Esophagus mucosa (tissue), 1 donor: ENCODE results near the gene NDUFA6. TPM values are rescaled to one million over a fixed set of nuclear protein-coding genes. Genes with fewer than 3 reads are reported as not detected.

Source experiments
- ATAC-seq: fragments of 200-7000 bp; cut with Tn5 transposase; one replicate; pipeline ENCODE4 v1.9.1; 2020
- total RNA-seq: library from RNA; stranded (reverse); gene quantifications from one replicate; pipeline ENCODE4 v1.2.4, GENCODE V29; 2023
- donor health status: DM: yes; HTN: yes; CAD: no.

The NDUFA6 gene
- total RNA-seq, 1 donor from 2014 or later: 76.9 TPM

DNA sequence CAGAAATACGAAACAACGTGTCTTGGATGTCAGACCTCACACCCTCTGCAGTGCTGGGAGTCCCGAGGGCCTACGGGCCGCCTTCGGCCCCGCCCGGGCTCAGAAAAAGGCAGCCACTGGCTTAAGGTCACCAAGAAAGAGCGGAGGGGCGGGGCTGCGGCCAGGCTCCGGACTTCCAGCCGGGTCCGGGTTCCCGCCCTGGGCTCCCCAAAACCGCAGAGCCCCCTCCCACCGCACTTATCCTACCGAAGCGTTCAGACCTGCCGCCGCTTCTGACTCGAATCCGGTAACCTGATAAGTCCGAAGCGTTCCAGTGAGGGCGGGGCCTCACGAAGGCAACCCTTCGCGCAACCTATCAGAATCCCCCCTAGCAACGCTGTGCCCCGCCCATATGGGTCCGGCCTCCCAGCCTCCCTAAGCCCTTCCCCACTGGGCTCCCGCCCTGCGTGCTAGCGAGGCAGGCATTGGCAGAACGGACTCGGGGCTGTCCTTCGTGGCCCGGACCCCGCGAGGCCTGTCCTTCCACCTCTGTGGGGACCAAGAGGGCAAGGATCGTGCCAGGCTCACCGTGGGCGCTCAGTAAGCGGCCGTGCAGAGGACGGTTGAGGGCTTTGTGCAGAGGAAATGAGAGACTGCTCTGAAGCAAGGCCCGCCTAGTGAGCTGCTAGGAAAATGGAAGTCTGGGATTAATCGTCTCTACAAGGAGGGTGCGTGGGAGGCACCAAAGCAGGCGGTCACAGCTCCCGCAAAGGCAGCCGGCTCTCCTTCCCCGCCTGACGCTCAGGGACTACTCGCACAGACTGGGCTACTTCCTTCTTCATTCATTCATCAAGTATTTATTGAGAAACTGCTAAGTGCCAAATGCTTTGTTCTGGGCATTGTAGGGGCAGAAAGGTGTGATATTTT lies 19.8 kb downstream of the NDUFA6 start, which contains the start of gene NAGA:
TSS of gene NAGA (minus strand) at position 296 of the 906 bp plus-strand sequence. CDS start 515 bp downstream, outside the sequence.
- peak; percentile 93 for ATAC-seq

DNA sequence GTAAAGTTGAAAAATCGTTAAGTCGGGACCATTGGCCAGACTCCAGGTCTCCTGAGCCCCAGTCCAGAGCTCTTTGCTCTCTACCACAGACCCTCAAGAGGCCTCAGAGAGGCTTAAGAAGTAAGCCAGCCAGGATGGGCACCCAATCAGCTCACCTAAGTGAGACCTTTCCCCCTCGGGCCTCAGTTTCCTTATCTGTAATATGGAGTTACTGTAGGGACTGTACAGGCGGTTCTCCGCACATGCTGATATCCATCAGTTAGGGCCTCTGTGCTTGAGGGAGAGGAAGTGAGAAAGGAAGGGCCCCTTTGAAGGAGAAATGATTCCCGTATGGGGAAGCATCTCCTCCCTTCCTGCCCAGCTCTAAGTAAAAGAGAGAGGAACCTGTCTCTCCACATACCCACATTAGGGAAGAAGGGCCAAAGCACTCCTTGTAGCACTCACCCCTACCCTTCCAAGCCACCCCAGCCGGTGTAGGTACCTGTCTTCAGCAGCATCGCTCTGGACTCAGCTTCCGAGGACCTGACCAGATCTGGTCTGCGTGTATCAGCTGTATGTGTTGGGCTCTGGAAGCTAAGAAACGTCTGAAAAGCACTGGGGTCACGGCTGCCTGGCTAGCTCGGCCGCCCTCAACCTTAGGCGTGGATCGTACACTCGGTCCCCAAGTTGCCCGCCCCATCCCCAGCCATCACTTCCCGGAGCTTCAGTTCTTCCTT lies 20.6 kb downstream of the NDUFA6 start:
- ATAC-seq: peak; percentile 9

DNA sequence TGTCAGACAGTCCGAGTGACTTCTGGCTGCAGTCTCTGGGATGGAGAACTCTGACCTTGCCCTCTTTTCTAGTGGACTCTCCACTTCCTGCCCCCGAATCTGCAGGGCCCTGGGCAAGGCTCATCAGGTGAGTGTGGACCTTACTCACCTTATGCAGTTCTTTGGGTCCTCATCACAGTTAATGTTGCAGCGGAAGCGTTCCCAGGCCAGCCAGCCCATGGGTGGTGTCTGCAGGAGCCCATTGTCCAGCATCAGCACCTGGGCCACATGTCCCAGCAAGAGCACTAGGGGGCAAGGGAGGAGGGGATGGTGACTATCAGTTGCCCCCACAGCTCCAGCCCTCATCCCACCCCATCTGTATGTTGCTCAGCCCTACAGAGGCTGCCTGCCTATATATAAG lies 22.3 kb downstream of the NDUFA6 start:
- no peak for ATAC-seq

DNA sequence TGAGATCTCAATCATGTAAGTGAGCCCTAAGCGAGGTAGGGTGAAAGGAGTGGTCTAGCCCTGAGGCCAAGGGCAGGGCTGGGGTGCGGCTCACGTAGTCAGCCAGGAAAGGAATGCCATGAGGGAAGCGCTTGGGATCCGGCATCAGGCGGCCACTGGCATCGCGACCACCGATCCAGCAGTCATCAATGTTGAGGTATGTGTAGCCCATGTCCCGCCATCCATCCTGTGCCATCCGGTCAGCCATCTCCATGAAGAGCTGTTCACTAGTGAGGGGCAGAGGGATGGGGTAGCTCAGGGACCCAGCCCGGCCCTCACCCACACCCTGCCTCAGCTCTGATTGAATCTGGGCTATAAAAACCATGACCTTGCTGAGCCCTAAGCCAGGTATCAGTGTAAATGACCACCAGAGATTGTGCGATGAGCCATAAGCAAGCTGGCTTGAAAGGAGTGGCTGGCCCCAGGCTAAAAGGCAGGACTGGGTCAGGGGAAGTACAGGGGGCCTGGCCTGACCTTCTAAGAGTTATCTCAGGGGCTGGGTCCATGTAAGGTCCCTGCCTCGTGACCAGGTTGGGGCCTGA lies 22.8 kb downstream of the NDUFA6 start:
- ATAC-seq: no peak

DNA sequence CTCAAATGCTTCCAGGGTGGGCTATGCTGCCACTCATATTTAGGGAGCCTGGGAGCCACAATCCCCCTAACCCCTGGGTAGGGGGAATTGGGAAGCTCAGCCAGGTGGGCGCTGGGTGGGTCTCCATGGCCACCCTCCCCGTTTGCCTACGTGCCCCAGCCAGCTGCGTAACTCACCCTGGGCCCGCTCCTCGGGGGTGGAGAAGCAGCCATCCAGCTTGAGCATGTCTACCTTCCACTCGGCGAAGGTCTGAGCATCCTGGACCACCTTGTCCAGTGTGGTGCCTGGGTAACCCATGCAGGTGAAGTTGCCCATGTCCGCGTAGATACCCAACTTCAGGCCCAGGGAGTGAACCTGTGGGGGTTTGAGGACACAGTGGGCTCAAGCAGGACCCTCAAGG lies 23.6 kb downstream of the NDUFA6 start:
- ATAC-seq: no peak

DNA sequence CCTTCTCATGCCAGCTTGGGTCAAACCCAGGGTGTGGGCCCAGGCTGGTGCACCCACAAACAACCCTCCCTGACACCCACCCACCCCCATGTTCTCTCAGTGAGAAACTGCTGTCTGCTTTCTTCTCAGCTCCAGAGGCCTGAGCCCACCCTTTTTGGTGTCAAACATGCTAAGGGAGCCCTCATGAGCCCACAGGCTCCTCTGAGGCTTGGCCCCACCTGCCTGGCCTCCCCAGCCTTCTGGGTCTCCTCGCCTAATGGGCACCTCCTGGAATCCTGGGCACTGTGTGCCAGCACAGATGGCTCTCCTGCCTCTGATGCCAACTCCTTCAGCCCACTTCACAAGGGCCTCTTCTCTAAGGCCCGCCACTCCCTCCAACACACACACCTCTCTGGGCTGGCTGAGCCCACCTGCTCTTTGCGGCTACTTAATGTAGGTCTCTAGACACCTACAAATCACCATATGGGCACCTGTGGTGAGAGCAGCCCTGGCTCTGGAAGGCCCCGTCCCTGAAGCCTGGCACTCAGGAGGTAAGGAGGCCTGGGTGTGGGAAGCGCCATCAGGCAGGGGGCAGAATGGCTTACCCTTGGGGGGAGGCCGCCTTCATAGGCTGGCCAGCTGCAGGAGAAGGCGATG lies 24.3 kb downstream of the NDUFA6 start:
- ATAC-seq: no peak

DNA sequence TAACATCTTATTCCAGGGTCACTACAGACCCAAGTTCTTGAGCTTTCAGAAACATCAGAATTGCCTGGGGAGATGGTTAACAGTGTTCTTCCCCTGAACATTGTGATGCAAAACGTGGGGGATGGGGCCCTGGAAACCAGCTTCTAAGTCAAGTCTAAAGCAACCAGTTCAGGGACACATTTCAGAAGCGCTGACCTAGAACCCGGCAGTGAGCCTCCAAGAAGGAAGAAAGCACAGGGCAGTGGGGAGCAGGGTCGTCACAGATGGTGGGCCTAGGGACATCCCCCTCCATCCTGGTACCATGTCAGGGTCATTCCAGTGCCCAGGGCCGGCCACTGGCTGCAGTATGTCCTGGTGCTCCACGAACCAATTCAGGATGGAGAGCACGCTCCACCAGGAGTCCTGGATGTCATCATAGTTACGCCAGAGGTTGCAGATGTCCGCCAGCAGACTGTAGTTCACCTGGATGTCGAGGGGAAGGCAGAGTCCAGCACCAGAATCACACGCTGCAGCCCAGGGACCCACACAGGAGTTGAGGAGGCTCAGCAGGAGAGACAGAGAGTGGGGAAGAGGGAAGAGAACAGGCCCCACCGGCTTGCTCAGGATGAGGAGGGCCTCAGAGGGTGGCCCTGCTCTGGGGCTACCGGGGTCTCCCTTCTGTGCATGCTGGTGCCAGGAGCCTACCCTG lies 25.0 kb downstream of the NDUFA6 start:
- ATAC-seq: no peak

DNA sequence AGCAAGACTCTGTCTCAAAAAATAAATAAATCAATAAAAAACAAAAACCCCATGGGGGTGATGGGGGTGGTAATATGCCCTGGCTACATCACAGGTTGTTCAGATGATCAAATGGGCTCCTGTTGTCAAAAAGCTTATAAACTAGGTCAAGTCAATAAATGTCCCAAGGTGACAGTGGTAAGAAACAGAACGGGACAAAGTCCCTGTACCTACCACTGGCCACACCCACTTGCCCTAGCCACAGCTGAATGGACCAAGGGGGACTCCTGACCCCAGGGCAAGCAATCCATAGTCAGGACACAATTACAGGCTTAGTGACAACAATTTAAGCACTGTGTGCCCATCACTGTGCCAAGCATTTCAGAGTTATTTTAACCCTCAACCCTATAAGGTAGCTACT lies 25.9 kb downstream of the NDUFA6 start:
- no peak for ATAC-seq

DNA sequence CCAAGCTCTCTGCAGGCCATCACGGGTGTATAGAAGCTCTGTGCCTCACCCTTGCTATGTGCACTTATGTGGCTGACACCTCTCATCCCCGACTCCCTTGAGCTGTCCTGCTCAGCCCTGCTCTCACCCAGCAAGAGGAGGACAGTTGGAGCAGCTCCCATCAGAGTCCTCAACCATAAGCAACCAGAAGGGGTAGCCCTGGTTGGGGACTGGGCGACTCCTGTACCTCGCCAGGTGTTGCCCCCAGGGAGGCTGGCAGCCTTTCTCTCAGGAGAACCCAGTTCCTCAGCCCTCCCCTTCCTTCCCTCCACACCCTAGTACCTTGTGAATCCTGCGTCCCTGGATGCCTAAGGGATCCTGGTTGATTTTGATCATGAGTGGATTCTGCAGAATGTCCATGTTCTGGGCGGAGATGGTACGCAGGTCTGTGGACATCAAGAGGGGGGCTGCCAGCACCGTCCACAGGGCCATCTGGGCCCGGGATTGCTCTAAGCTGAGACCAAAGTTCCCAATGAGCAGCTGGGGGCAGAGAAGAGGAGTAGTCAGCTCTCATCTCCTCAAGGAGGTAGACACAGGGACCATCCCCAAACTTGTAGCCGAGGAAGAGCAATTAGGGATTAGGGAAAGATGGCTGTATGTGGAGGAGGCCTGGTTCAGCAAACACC lies 27.9 kb downstream of the NDUFA6 start:
- no peak for ATAC-seq

DNA sequence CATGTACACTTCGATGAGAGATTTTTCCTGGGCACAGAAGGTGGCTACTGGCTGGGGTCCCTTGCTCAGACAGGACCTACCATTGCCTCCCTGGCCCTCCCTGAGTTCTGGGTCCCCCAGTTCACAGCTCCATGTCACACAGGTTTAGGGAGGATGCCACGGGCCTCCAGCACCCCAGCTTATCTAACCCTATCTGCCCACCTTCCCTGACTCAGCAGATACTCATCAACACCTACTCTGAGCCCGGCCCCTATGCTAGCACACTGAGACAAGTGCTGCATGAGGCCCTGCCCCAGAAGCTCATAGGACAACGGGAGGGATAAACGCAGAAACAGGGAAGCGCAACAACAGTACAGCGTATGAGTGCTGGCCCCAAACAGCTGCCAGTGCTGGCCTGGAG lies 29.5 kb downstream of the NDUFA6 start:
- no peak for ATAC-seq

DNA sequence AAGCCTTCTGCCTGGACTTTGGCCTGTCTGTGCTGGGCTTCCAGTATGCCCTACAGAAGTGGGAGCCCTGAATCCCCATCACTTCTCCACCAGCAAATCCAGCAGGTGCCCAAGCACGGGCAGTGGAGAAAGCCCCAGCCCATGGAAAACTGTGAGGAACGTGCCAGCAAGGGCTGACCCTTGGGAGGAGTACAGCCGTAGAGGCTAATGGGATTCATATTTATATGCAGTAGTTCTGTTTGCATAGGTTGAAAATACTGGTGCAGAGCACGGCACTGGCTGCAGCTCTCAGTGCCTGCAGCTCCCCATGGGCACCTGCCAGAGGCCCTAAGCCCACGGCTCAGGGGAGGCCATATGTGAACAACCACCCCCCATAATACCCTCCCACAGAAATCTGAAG lies 30.1 kb downstream of the NDUFA6 start:
- ATAC-seq: no peak

DNA sequence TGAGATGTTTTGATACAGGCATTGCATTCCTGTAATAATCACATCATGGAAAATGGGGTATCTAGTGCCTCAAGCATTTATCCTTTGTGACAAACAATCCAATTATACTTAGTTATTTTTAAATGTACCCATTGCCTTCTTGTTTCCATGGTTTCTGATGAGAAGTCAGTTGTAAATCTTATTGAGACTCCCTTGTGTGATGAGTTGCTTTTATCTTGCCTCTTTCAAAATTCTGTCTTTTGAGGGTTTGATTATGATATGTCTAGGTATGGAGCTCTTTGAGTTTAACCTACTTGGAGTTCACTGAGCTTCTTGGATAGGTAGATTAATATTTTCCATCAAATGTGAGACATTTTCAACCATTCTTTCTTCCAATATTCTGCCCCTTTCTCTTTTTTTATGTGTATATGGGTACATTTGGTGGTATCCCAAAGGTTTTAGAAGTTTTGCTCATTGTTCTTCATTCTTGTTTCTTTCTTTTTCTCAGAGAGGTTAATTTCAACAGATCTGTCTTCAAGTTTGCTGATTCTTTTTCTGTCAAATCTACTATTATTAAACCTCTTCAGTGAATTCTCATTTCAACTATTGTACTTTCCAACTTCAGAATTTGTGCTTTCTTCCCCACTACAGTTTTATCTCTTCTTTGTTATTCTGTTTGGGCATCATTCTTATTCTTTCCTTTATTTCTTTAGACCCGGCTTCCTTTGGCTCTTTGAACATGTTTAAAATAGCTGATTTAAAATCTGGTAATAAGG lies 33.6 kb downstream of the NDUFA6 start:
- ATAC-seq: no peak

DNA sequence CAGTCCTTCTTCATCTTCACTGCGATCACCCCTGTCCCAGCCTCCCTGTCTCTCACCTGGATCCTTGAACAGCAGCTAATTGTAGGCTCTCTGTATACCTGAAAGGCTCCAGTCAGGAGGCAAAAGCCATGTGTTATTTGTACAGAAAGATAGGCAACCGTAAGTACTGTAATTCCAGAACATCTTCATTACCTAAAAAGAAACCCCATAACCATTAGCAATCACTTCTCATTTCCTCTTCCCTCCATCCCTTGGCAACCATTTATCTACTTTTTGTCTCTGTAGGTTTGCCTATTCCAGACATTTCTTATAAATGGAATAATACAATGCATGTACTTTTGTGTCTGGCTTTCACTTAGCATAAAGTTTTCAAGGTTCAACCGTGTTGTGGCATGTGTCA lies 37.8 kb downstream of the NDUFA6 start:
- ATAC-seq: no peak

DNA sequence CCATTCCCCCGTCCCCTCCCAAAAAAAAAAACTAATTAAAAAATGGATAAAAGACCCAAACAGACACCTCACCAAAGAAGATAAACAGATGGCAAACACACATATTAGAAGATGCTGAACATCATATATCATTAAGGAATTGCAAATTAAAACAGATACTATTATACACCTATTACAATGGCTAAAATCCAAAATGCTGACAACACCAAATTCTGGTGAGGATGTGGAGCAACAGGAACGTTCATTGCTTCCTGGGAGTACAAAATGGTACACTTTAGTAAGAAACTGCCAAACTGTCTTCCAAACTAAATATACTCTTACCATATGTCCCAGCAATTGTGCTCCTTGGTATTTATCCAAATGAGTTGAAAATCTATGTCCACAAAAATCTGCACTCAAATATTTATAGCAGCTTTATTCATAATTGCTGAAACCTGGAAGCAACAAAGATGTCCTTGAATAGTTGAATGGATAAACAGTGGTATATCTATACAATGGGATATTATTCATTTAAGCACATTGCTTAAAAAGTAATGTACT lies 39.9 kb downstream of the NDUFA6 start:
- no peak for ATAC-seq

DNA sequence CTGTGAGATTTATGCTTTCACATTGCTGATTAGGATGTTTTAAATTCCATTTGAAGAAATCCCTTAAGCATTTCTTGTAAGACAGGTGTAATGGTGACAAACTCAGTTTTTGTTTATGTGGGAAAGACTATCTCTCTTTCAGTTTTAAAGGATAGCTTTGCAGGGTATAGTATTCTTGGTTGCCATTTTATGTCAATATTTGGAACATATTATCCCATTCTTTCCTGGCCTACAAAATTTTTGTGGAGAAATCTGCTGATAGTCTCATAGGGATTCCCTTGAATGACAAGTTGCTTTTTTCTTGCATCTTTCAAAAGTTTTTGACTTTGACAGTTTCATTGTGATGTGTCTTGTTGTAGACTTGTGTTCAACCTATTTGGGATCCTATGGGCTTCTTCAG lies 48.8 kb downstream of the NDUFA6 start:
- no peak for ATAC-seq

DNA sequence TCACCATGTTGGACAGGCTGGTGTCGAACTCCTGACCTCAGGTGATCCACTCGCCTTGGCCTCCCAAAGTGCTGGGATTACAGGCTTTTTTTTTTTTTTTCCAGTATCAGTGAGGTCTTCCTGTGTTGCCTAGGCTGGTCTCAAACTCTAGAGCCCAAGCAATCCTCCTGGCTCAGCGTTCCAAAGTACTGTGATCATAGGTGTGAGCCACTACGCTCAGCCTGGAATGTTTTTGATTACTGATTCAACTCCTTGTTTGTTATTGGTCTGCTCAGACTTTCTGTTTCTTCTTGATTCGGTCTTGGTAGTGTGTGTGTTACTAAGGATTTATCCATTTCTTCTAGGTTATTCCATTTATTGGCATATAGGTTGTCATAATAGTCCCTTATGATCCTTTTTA lies 51.3 kb downstream of the NDUFA6 start:
- no peak for ATAC-seq
